Endodermal cell (in vitro differentiated cells): ENCODE measurements around the gene PRPH. TPM values are rescaled to one million over a fixed set of nuclear protein-coding genes. Genes with fewer than 3 reads are reported as not detected.

Source experiments
- DNase-seq: peaks from one replicate; pipeline ENCODE4 v3.0.0-alpha.2; 2017
- H3K27ac ChIP-seq: 2 replicates; pipeline ENCODE4 v1.5.1; 2013; ENCODE audit warnings: mild to moderate bottlenecking, low read depth, low read length, moderate library complexity
- H3K27me3 ChIP-seq: 2 replicates; pipeline ENCODE4 v1.6.1; 2013; ENCODE audit warnings: mild to moderate bottlenecking, low read length, moderate library complexity; ENCODE audit not compliant: insufficient read depth, control insufficient read depth, poor library complexity, severe bottlenecking
- H3K36me3 ChIP-seq: 2 replicates; pipeline ENCODE4 v1.7.0; 2013; ENCODE audit warnings: mild to moderate bottlenecking, low read length, moderate library complexity; ENCODE audit not compliant: control insufficient read depth, insufficient read depth
- H3K4me1 ChIP-seq: one replicate; pipeline ENCODE4 v1.7.0; 2013; ENCODE audit warnings: low read length; ENCODE audit not compliant: control insufficient read depth, insufficient read depth
- H3K4me3 ChIP-seq: 2 replicates; pipeline ENCODE4 v1.5.1; 2013; ENCODE audit warnings: mild to moderate bottlenecking, low read length, moderate library complexity
- H3K9ac ChIP-seq: 2 replicates; pipeline ENCODE4 v1.6.1; 2013; ENCODE audit warnings: mild to moderate bottlenecking, low read length, moderate library complexity; ENCODE audit not compliant: poor library complexity, severe bottlenecking; ENCODE audit errors: extremely low read depth
- H3K9me3 ChIP-seq: 2 replicates; pipeline ENCODE4 v1.6.1; 2013; ENCODE audit warnings: mild to moderate bottlenecking, low read length, moderate library complexity; ENCODE audit not compliant: control insufficient read depth
- H3K27ac Mint-ChIP-seq: 2 replicates; pipeline ENCODE4 v1.8.0; 2020; ENCODE audit warnings: mixed read lengths
- H3K27me3 Mint-ChIP-seq: 2 replicates; pipeline ENCODE4 v1.8.0; 2021; ENCODE audit warnings: mild to moderate bottlenecking, mixed read lengths; ENCODE audit not compliant: insufficient read depth
- H3K36me3 Mint-ChIP-seq: 2 replicates; pipeline ENCODE4 v1.8.0; 2020; ENCODE audit warnings: low read depth, mixed read lengths
- H3K4me1 Mint-ChIP-seq: 2 replicates; pipeline ENCODE4 v1.8.0; 2020; ENCODE audit warnings: mixed read lengths
- H3K4me3 Mint-ChIP-seq: 2 replicates; pipeline ENCODE4 v1.8.0; 2020; ENCODE audit warnings: mild to moderate bottlenecking, moderate library complexity, mixed read lengths
- H3K9me3 Mint-ChIP-seq: 2 replicates; pipeline ENCODE4 v1.8.0; 2020; ENCODE audit warnings: mild to moderate bottlenecking, mixed read lengths
- WGBS, 2 experiments: methylation state at CpG; one replicate each; pipeline versions ENCODE4 v1.1.5 to v1.1.7; 2013; ENCODE audit warnings: missing lambda C conversion rate in 2 of 2, mixed read lengths in 1 of 2; ENCODE audit not compliant: insufficient coverage in 1 of 2, insufficient read length in 1 of 2; 5-methylcytosine and 5-hydroxymethylcytosine counted together
- total RNA-seq, 2 donors: library from RNA; stranded (reverse); fragmentation: NEBNext Ultra II Directional in 1 of 2; extraction: Animal tissue kit (Norgen Biotek cat#: 25700) in 1 of 2; gene quantifications; 2 replicates in 1 of 2; 3 replicates in 1 of 2; pipeline ENCODE4 v1.2.1, GENCODE V29; 2021
- TF ChIP-seq, protein P1 (sequence below): fragments of 200-600 bp; sonication (generic); conservative IDR thresholded peaks from 2 replicates; pipeline ENCODE4 v1.5.0; 2021; ENCODE audit warnings: antibody characterized with exemption, mild to moderate bottlenecking

Gene PRPH
- total RNA-seq, 2 donors from 2014 or later: 0.42 to 0.51 TPM

DNA sequence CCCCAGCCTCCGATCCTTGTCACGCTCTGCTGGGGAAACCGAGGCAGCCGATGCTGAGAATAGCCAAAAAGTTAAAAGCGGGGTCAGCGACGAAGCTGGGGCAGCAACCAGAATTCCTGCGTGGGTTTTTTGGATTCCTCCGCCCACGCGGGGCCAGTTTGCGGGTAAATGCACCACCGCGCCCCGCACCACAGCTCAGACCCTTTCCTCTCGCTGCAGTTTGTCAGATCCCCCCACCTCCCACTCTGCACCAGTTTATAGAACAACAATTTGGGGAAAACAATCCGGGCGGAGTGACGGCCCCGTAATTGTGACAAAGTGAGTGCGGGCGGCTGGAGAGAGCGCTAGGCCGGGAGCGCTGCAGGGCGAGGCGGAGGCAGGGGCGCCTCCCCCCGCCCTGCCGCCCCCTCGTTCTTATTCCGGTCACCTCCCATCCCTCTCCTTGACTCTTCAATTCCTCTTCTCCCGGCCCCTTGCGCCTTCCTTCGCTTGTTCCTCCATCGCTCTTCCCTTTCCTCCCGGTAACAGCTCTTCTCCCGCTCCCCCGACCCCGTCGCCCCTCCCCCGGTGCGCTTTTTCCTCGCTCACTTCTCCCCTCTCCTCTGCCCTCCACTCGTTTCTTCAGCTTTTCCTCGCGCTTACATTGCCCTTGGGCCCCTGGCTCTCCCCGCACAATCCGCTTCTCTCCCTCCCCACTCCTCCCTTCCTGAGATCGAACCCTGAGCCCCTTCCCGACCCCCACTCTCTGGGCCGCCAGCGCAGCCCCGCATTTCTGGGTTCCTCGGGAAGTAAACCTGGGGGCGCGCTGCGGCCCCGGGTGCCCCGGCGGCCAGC, 51.1 kb downstream of the PRPH start:
- Mint-ChIP-seq H3K9me3 (no peaks in the 10 kb centered on the region), H3K27ac (no peak overlapping the region), H3K36me3 (no peaks in the 10 kb centered on the region), H3K4me1 (peaks cover 15% of the 10 kb centered on the region), H3K4me3 (peak overlapping the region; percentile 58), H3K27me3 (peaks cover 97% of the 10 kb centered on the region)
- H3K4me3 ChIP-seq: peak overlapping the region; percentile 65
- DNase-seq: peak; percentile 84
- no peaks in the 10 kb centered on the region for H3K9me3 ChIP-seq
- TF ChIP-seq, protein P1, sequence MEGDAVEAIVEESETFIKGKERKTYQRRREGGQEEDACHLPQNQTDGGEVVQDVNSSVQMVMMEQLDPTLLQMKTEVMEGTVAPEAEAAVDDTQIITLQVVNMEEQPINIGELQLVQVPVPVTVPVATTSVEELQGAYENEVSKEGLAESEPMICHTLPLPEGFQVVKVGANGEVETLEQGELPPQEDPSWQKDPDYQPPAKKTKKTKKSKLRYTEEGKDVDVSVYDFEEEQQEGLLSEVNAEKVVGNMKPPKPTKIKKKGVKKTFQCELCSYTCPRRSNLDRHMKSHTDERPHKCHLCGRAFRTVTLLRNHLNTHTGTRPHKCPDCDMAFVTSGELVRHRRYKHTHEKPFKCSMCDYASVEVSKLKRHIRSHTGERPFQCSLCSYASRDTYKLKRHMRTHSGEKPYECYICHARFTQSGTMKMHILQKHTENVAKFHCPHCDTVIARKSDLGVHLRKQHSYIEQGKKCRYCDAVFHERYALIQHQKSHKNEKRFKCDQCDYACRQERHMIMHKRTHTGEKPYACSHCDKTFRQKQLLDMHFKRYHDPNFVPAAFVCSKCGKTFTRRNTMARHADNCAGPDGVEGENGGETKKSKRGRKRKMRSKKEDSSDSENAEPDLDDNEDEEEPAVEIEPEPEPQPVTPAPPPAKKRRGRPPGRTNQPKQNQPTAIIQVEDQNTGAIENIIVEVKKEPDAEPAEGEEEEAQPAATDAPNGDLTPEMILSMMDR: no peak
- H3K9ac ChIP-seq: no peak overlapping the region
- H3K4me1 ChIP-seq: peaks cover 5% of the 10 kb centered on the region
- 0 to 1% methylated on average over 10 to 61 of the region's 61 CpGs for WGBS, 2 experiments
- no peaks in the 10 kb centered on the region for H3K36me3 ChIP-seq
- H3K27ac ChIP-seq: no peak overlapping the region
- H3K27me3 ChIP-seq: peaks cover 84% of the 10 kb centered on the region

DNA sequence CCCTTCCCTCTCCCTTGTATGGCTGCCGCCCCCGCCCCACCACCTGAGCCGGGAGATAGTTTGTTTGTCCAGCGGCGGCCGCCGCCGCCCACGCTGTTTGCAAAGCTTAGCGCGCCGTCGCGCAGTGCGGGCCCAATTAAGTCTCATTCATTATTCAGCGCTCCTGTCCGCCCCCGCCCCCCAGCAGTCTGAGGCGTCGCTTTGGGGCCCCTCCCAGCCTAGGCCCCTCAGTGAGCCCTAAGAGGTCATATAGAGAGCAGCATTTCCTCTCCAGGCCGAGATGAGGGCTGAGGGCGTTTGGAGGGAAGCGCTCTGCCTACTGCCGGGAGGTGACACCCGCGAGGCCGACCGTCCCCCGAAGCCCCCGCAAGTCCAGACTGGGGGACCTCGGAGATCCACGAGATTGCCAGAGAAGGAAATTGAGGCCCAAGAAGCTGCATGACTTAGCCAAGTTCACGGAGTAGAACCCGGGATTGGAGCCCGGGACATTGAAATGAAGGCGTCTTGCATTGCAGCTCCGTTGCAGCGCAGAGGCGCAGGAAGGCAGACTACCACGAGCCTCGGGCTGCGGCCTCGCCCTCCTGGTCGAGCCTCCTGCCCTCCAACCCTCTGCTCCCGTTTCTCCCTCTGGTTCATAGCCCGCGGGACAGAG, 51.8 kb downstream of the PRPH start, which contains the start of gene DNAJC22:
Gene DNAJC22, plus strand, starts transcription at position 230 of the 652 bp plus-strand sequence. CDS start 1,985 bp downstream, outside the sequence.
- no peaks in the 10 kb centered on the region for H3K9me3 Mint-ChIP-seq
- Histone ChIP-seq H3K27me3 (peaks cover 76% of the 10 kb centered on the region), H3K27ac (no peak within 1 kb of the TSS), H3K36me3 (peaks cover 4% of the 10 kb centered on the region), H3K4me1 (peaks cover 5% of the 10 kb centered on the region), H3K4me3 (peak within 1 kb of the TSS; percentile 72), H3K9me3 (no peaks in the 10 kb centered on the region), H3K9ac (no peak within 1 kb of the TSS)
- peak within 1 kb of the TSS; percentile 58 for H3K4me3 Mint-ChIP-seq
- WGBS, 2 experiments: 2 to 4% methylated on average over 15 to 47 of the region's 47 CpGs
- TF ChIP-seq, protein P1: no peak
- peak; percentile 88 for DNase-seq
- H3K27me3 Mint-ChIP-seq: peaks cover 90% of the 10 kb centered on the region
- H3K4me1 Mint-ChIP-seq: peaks cover 15% of the 10 kb centered on the region
- no peaks in the 10 kb centered on the region for H3K36me3 Mint-ChIP-seq
- no peak within 1 kb of the TSS for H3K27ac Mint-ChIP-seq

DNA sequence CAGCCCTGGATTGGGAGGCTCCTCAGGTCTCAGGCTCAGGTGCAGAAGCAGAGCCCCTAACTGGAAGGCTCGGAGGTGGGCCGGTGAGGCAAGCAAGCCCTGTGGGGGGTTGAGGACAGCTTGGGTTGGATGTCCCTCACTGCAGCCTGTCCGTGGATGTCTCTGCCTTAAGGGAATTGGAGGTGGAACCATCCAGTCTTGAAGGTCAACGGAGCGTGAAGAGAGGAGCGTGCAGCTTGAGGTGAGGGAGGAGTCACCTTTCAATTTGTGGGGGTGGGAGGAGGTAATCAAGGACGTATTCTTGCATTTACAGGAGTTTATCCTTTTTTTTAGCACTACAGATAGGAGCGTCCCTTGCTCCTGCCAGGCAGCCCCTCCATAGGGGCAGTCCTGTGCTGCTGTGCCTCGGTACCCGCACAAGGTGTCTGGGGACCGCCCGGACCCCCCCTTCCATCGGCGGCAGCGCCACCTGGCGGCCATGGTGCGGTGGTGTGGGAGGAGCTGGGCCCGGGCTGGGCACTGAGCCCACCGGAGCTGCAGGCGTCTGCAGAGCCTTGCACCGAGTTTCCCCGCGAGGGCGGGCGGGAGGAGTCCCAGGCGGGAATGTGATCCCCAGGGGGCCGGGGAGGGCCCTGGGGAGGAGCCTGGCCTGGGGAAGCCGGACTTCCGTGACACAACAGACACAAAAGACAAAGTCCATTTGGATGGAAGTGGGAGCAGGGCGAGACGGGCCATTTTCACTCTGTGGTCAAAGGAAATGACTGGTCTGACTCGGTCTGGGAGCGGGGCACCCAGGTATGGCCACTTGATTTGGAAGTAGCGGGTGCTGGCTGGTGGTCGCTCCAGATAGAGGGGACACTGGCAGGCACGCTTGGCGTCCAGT, 52.6 kb downstream of the PRPH start:
- 15 to 21% methylated on average over 12 to 37 of the region's 37 CpGs for WGBS, 2 experiments
- H3K9me3 Mint-ChIP-seq: no peaks in the 10 kb centered on the region
- Histone ChIP-seq H3K27me3 (peaks cover 69% of the 10 kb centered on the region), H3K4me3 (peak overlapping the region; percentile 72), H3K9ac (no peak overlapping the region), H3K36me3 (peaks cover 4% of the 10 kb centered on the region), H3K9me3 (no peaks in the 10 kb centered on the region), H3K4me1 (peaks cover 5% of the 10 kb centered on the region), H3K27ac (no peak overlapping the region)
- H3K27ac Mint-ChIP-seq: no peak overlapping the region
- TF ChIP-seq, protein P1: peak; percentile 100
- peaks cover 15% of the 10 kb centered on the region for H3K4me1 Mint-ChIP-seq
- peaks cover 82% of the 10 kb centered on the region for H3K27me3 Mint-ChIP-seq
- no peaks in the 10 kb centered on the region for H3K36me3 Mint-ChIP-seq
- DNase-seq: peak; percentile 98
- peak overlapping the region; percentile 58 for H3K4me3 Mint-ChIP-seq
